GM21576 (cell line): ENCODE measurements around the gene SUGCT.

Experiments
- ATAC-seq: cut with Tn5 transposase; IDR thresholded peaks from one replicate; pipeline ENCODE4 v1.9.1; 2021; ENCODE audit warnings: mild to moderate bottlenecking, moderate library complexity; ENCODE audit not compliant: unreplicated experiment

The SUGCT gene

DNA sequence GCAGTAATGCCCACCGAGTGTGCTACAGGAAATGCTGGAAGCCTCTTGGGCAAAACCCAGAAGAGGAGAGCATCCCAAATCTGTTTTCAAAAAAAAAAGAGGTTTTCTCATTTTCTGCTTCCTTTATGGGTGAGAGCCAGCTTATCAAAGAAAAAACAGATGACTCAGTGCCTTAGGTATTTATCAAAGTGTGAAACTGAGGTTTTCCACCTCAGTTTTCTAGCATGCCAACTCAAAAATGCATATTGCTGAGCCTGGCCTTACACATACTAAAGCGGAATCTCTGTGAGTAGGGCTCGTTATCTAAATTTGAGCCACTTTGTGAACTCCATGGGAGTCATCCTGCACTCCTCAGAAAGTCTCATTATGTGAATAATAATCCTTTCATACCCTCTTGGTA lies 705.1 kb downstream of the SUGCT start:
- ATAC-seq = no peak

DNA sequence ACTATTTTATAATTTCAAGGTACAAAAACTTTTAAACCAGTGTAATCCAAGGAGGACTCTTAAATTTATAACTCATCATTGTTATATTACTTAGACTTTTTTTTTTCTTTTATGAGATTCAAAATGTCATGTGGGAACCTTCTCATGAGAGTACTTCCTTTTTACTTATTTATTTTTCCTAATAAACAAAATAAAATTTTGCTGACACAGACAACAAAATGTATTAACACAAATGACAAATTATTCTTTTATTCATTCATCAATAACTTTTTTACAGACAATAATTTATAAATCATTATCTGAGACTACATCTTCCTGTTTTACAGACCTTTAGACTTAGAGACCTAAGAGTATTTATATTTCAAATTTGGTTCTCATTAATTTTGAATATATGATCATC lies 706.2 kb downstream of the SUGCT start:
- ATAC-seq = no peak

DNA sequence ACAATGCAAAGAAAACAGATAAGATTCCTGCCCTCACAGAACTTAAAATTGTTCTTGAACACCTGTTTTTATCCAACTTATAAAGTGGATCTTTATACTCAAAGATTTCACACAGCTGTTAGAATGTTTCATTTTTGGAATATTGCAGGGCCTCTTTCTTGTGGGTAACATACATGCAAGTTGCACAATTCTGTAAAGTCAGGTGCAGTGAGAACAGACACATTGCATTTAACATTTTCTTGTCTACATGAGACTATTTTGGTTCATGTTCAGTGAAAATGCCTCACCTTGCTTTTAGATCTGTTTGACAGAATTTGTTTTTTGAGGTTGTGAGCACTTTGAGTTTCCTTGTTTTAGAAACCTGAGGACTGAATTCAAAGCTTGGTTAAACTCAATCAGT lies 707.8 kb downstream of the SUGCT start:
- ATAC-seq = no peak

DNA sequence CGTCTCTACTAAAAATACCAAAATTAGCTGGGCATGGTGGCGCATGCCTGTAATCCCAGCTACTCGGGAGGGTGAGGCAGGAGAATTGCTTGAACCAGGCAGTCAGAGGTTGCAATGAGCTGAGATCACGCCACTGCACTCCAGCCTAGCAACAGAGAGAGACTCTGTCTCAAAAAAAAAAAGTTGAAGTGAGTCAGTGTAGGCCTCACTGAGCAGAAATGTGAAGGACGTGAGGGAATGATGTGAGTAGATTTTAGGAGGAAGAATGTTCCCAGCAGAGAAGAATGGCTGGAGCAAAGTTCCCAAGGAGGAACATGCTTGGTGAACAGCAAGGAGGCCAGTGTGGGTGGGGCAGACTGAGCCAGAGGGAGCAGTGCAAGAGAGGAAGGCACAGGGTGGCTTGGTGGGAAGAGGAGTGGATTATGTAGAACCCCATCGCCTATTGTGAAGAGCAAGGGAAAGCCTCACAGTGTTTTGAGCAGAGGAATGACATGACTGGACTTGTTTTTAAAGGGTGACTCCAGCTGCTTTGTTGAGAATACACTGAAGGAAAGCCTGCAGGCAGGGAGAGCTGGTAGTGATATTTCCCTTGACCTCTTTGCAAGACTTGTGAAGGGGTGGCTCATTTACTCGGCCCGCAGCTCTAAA lies 708.7 kb downstream of the SUGCT start:
- ATAC-seq = no peak

DNA sequence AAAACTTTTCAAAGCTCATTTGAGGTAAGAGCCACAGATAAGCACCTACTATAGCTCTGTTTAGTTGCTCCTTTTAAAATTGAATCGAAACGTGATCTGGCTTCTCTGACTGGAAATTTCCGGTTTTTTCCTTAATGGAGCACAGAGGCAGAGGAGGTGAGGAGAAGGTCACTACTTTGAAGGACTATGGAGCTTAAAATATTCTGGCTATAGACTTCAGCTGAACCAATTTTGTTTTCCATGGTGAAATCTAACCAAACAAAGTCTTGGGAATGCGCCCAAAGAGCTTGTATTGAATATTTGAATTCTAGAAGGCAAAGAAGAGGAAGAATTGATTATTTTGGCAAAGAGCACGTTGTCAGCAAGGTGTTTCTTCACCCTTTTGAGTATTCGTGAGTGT lies 711.1 kb downstream of the SUGCT start:
- no peak for ATAC-seq

DNA sequence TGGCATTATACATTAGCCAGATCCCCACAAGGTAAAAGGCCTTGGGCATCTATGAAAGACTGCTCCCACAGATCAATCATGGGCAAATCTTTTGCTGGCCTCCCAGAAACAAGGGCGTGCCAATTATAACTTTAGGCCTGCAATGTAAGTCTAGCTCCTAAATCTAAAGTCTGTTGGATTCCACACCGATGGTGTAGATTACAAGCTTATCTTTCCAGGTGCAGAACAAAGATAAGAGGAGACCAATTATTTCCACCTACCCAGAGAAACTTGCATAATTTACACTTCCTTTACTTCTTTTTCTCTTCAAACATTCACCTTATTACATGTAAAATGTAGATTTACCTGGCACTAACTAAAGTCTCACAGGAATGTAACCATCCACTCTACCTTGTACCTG lies 713.1 kb downstream of the SUGCT start:
- no peak for ATAC-seq

DNA sequence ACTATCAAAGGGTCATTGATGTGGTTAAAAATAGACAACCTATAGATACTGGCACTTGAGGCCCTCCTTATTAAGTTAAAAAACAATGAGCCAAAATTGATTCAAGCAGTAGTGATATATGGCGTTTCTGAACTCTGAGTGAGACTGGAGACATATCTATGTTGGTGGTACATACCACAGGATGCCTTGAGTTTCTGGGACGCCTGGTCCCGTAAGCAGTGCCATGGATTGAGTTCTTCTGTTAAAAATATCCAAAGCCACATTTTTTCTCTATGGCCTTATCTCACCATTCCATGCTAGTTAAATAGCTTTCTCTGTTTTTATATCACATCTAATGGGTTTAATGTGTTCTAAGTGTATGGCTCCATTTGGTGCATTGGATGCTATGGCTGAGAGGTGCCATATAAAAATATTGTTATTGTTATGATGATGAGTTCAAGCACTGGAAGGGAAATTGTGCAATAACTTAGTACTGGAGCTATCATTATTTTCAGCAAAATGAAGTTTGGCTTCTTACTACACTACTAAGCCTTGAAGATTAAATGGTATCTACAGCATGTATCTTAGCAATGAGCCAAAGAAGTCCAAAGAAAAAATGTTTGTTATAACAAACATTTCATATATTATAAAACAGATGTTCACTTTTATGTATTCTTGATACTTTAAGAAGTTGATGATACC lies 713.9 kb downstream of the SUGCT start:
- ATAC-seq = no peak

DNA sequence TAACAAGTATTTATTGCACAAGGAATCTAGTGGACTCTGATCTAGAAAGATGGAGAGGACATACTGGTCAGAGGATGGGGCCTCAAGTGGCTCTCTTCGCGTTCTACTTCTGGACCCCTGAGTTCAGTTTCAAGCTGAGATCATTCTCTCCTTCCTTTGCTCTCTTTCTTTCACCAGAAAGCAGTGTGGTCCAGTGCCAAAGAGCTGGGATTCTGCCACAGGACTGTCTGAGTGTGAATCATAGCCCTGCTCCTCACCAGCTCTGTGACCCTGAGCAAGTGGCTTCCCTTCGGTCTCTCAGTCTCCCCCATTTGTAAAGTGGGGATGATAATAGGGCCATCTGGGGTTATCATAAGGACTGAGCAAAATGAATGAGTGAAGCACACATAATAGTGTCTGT lies 715.2 kb downstream of the SUGCT start:
- ATAC-seq = no peak

DNA sequence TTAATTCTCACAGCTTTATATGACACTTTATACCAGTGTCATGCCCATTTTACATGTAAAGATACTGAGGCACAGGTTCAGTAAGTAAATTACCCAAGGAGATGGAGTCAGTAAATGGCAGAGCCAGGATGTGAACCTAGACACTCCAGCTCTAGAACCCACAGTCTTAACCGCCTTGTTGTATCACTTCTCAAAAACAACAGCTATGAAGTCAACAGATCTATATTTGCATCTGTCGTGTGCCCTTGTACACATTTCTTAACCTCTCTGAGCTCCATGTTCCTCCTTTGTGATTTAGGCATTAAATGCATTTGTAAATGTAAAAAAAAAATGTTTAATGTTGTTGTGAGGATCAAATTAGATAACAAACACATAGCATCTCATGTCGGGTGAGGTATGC lies 716.2 kb downstream of the SUGCT start:
- ATAC-seq = no peak

DNA sequence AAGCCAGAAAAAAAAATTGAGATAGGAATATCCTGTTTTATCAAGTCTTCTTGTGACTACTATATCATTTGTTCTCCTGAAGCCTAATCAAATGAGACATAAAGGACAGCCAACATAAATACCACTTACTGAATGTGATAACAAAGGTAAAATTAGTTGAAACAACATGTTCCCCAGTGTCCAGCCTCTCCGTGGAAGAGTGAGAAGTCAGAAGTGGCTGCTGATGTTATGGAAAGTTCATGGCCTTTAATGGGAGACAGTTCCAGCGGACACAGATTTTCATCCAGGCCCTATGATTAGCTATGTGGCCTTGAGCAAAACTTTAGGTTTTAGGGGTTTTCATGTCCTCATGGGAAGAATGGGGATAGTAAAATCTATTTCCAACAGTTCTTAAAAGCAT lies 724.3 kb downstream of the SUGCT start:
- no peak for ATAC-seq

DNA sequence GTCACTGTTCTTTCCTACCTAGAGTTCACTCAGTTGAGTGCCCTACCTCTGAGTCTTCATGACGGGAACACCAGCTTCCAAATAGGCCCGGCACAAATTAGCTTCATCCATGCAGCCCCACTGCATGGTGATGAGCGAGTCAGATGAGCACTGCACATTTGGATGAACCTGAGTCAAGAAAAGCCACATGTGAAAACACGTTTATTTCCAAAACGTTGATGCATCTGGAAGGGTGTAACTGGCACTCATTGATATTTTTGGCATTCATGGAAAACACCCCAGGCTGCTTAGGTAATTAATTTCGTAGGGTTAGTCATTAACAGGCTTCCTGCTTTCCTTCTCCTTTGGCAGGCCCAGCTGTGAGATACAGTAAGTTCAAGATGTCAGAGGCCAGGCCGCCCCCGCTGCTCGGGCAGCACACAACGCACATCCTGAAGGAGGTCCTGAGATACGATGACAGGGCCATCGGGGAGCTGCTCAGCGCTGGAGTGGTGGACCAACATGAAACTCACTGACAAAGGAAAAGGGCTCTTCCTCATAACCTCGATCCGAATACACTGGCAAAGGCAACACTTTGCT lies 725.2 kb downstream of the SUGCT start:
- no peak for ATAC-seq

DNA sequence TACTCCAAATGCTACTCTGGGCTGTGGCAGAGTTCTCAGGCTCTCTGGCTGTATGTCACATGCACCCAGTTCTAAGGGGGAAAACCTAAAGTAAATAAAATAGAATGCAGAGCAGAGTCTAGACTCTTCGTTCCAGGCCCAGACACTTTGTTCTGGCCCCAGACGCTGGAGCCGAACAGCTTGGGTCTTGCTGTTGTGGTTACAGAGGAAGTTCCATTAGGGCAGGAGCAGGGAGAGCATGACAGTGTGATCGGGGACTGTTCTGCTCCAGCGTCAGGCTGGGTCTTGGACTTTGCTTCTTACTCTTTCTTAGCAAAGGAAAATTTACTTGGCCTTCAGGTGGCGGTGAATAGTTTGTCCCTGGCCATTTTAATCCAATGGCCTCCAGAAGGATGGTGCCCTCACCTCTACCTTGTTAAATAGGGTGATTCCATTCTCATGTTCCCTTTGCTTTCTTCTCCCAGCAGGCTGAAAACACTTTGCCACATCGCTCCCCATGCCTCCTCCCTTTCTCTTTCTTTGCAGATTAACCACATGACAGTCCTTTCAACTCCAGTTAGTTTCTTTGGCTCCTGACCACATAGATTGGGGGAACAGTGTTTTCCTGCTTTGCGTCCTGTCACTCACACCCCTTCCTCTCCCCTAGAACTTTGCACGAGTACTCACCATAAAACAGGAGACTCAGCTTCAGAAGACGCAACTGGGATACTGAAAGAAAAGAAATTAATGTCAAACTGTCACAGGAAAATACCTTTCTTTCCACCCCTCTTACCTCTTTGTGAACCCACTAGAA lies 730.8 kb downstream of the SUGCT start:
- ATAC-seq = no peak

DNA sequence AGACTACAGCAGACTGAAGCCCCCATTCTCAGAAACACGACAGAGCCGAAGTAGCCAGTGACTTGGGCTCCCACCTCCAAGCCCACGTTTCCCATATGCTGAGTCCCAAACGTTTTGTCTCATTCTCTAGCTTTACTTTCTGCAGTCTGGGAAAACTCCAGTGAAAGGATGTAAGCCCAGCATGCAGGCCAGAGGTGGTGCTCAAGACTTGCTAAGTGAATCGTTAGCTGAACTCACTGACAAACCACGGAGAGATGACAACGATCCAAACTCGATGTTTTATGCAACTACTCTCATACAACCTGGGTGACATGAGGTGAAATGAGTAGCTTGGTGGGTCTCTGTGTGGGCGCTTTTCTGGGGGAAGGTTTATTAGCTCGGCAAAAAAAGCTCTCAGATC lies 731.8 kb downstream of the SUGCT start:
- ATAC-seq = no peak

DNA sequence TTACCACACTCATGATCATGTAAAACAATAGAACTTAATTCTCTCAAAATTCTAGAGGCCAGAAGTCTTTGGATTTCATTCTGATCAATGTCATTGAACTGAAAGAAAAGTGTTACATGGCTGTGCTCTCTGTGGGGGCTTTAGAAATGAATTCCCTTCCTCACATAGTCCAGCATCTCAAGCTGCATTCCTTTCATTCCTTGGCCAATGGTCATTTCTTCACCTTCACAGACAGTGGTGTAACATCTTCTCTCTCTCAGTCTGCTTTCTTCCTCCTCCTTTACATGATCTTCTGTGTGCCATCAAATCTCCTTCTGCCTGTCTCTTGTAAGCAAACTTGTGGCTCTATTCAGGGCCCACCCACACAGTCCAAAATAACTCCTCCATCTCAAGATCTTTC lies 735.3 kb downstream of the SUGCT start:
- ATAC-seq = no peak

DNA sequence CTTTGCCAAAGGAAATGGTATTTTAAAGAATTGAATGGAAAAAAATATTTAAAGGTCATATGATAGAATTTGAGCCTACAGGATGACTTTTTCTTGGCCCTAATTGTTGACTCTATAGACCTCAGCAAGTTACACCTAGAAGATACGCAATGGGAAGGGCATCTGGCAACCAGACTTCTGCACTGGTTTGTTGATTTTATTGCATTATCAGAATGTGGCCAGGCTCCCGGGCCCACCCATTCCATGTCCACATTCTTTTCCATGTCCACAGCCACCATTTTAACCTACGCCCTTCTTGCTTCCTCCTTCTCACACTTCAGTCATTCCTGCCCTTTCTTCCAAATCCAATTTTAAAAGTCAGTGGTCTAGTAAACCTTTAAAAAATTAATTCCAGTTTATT lies 738.4 kb downstream of the SUGCT start:
- ATAC-seq = no peak

DNA sequence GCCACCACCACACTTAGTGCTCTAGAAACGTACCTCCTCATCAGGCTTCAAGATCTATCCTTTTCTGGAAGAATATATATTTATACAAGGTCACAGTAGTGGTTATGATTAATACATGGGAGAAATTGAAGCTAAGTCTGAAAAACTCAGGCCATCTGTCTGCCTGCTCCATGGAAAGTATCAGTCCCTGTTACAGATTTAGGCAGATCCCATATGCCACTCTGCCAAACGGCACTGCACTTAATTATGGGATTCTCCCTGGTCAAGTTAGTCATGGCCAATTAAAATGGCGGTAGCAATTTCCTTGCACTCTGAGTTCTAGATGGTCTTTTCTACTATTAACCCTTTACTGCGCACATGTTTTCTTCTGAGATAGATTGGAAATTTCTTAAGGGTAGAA lies 740.0 kb downstream of the SUGCT start:
- ATAC-seq = no peak

DNA sequence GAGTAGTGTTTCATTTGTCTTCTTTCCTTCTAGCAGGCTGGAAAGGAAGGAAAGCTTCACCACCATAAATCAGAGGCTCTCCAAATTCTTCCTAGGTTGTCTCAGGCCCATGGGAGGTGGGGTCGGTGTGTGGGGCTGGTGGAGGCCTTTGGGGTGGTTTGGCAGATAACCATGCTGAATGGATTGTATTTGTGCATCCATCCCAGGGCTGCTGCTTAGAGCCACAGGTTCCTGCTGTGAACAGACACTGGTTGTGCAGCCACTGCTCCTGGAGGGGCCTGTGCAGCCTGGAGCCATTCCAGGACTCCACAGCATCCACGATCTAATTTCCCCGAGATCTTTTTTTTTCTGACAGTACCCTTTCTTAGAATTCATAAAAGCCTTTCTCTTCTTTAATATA lies 741.8 kb downstream of the SUGCT start:
- no peak for ATAC-seq

DNA sequence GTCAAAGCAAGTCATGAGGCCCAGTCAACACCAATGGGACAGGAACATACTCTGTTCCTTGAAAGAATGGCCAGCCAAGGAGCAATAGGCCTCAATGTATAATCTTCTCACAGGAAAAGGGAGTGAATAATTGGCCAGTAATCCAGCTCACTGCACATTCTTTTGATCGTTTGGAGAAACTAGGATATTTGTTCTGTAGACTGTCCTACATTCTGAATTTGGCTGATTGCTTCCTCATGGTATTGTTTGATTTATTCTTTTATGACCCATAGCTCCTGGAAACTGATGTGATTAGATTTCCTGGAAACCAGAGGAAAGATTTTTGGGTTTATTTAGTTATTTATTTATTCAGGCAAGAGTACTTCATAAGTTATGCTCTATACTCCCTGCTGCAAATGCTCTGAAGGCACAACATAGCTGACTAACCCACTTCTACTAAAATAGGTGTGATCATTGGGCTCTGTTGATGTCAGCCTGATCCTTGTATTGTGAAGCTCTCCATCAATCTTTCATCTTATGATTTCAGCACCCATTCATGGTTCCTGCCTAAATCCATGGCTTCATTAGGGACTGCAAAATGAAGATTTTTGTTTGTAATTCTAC lies 745.2 kb downstream of the SUGCT start:
- no peak for ATAC-seq

DNA sequence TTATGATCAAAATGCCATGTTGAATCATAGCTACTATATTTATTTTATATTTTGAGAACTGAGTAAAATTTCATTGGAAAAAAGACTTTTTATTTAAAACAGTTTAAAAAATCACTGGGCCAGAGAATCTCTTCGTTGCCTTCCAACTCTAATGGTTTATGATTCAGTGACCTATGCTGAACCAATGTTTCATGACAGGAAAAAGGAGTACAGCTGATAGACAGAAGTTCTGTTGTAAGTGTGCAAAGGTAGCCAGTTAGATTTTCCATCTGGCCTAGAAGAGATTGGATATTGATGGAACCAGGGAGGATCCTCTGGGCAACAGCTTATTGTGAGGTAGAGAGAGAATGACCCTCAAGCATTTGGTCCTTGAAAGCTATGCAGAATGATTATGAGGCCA lies 745.8 kb downstream of the SUGCT start:
- no peak for ATAC-seq

DNA sequence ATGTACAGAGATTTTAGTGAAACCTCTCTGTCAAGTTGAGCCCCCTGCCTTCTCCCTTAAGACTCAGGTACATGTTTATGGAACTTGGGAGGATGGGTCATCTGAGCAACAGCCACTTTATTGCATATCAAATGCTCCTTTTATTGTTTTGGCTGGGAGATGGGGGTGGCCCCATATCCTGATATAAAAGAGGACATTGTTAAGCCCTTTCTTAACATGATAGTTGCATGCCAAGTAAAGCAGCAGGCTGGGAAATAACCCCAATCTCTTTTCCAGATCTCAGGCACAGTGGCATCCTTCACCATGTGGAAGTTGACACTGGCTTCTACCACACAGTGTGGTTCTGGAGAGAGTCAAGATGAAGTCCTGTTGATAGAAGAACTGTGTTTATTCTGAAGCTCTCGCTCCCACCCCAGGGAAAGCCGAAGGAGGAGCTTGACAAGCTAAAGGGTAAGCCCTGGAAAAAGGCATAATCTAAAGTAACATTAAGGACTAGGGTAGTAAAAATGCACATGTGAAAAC lies 746.7 kb downstream of the SUGCT start:
- no peak for ATAC-seq

DNA sequence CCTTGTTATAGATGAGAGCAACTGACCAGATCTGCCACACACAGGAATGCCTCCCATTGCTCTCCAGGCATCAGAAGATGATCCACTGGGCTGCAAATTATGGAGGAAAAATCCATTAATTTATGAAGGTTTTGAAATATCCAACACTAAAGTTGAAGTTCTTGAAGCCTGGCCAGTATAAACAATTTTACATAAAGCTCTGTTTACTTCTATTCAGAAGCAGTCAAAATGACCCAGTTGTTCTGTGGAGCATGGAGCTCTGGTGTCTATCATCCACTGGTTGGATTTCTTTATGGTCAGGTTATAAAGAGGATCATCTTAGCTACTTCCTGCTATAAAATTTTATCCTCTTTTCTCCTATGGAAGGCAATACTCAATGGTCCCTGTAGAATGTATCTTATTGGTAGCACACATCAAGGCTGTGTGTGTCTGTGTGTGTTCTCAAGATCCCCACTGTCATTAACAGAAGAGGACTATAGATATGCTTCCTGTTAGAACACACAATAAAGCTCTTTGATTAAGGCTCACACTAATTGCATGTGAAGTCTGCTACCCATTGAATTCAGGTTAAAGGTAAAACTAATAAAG lies 747.4 kb downstream of the SUGCT start:
- ATAC-seq = no peak
